H1 (cell line): Measurements from ENCODE around the gene PNMA8B. TPM values are rescaled to one million over a fixed set of nuclear protein-coding genes. Genes with fewer than 3 reads are reported as not detected.

ENCODE experiments used
- PHF8 ChIP-seq: fragments of 200-600 bp; sonication (generic); conservative IDR thresholded peaks from 2 replicates; pipeline ENCODE4 v1.7.1; 2012; ENCODE audit warnings: low read depth, mild to moderate bottlenecking, inconsistent platforms, low read length, moderate library complexity
- RNF2 ChIP-seq: fragments of 200-900, 300-1000 bp; sonication (generic); IDR thresholded peaks from 2 replicates; pipeline ENCODE4 v1.7.1; 2016; ENCODE audit warnings: borderline replicate concordance, low read depth, mild to moderate bottlenecking, antibody characterized with exemption, low read length; ENCODE audit not compliant: poor library complexity, severe bottlenecking; ENCODE audit errors: missing control alignments
- TBP ChIP-seq: IDR thresholded peaks from 2 replicates; pipeline ENCODE4 v1.6.1; 2011; ENCODE audit warnings: low read depth, low read length, improper control_type of control experiment
- polyA plus RNA-seq, 7 experiments: library from polyadenylated mRNA; depleted of rRNA in 3 of 7; stranded (reverse) in 5 of 7; unstranded in 2 of 7; fragments of >200 nt in 5 of 7; fragments of 200-250 nt in 2 of 7; gene quantifications; 1 replicate in 5 of 7; 2 replicates in 1 of 7; 4 replicates in 1 of 7; pipeline versions ENCODE4 v1.2.1 to v1.2.3, GENCODE V29; 2011 to 2013; ENCODE audit warnings: missing spikeins in 2 of 7, mixed read lengths in 2 of 7
- total RNA-seq: library from RNA; stranded (reverse); fragmentation: NEBNext Ultra II Directional; extraction: Animal tissue kit (Norgen Biotek cat#: 25700); gene quantifications from 2 replicates; pipeline ENCODE4 v1.2.1, GENCODE V29; 2021
- TF ChIP-seq, protein P1 (sequence below): IDR thresholded peaks from 2 replicates; pipeline ENCODE4 v1.6.1; 2012; ENCODE audit warnings: low read length, inconsistent platforms

PNMA8B gene
- total and polyA plus RNA-seq, 2 of the 8 experiments (the other 6 are each of a cell fraction or from before 2014, with no cell fraction given), result 0.48 to 1.4 TPM

DNA sequence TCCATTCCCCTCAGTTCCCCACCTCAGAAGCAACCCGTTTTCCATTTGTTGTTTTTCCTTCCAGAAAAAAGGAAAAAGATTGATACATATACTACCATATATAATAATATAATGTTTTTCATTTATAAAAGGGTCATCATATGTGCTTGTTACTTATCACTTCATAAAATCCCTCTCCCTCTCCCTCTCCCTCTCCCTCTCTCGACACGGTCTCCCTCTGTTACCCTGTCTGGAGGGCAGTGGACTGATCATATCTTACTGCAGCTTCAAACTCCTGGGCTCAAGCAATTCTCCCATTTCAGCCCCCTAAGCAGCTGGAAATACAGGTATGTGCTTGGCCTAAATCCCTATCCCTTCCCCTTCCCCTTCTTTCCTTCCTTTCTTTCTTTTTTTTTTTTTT, 41.4 kb downstream of the PNMA8B start (continued):
- TF ChIP-seq RNF2 (no peak), PHF8 (no peak), TBP (no peak)
- TF ChIP-seq, protein P1, sequence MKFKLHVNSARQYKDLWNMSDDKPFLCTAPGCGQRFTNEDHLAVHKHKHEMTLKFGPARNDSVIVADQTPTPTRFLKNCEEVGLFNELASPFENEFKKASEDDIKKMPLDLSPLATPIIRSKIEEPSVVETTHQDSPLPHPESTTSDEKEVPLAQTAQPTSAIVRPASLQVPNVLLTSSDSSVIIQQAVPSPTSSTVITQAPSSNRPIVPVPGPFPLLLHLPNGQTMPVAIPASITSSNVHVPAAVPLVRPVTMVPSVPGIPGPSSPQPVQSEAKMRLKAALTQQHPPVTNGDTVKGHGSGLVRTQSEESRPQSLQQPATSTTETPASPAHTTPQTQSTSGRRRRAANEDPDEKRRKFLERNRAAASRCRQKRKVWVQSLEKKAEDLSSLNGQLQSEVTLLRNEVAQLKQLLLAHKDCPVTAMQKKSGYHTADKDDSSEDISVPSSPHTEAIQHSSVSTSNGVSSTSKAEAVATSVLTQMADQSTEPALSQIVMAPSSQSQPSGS, result no peak
- TF ChIP-seq, all 59 proteins: peak for 0
